Liver (tissue), 3 donors: ENCODE measurements around the gene TIAM2.

Experiments used
- EGR1 ChIP-seq, 2 donors: IDR thresholded peaks; 2 replicates each; pipeline ENCODE4 v1.6.1; 2016 to 2018; ENCODE audit warnings: antibody characterized with exemption in 2 of 2, low read depth in 2 of 2
- GABPA ChIP-seq, 2 donors: IDR thresholded peaks in 1 of 2; conservative IDR thresholded peaks in 1 of 2; 2 replicates each; pipeline ENCODE4 v1.6.1; 2016; ENCODE audit warnings: antibody characterized with exemption in 2 of 2, mild to moderate bottlenecking in 1 of 2, moderate library complexity in 1 of 2
- JUND ChIP-seq, 2 donors: IDR thresholded peaks; 2 replicates each; pipeline ENCODE4 v1.6.1; 2016; ENCODE audit warnings: antibody characterized with exemption in 2 of 2
- NR2F2 ChIP-seq: IDR thresholded peaks from 2 replicates; pipeline ENCODE4 v1.6.1; 2016; ENCODE audit warnings: antibody characterized with exemption
- RAD21 ChIP-seq, 2 donors: IDR thresholded peaks; 2 replicates each; pipeline ENCODE4 v1.6.1; 2016; ENCODE audit warnings: antibody characterized with exemption in 2 of 2, mild to moderate bottlenecking in 2 of 2
- SP1 ChIP-seq: IDR thresholded peaks from 2 replicates; pipeline ENCODE4 v1.6.1; 2018; ENCODE audit warnings: antibody characterized with exemption, mild to moderate bottlenecking
- TF ChIP-seq, protein P1 (sequence below): fragments of 150-350 bp; IDR thresholded peaks from 2 replicates; pipeline ENCODE4 v1.5.1; 2017; ENCODE audit warnings: improper control_type of control experiment, low read depth, low read length; ENCODE audit not compliant: missing input control
- TF ChIP-seq, protein P2 (sequence below): IDR thresholded peaks from 2 replicates; pipeline ENCODE4 v1.6.1; 2016; ENCODE audit warnings: antibody characterized with exemption
- TF ChIP-seq, protein P3 (sequence below): IDR thresholded peaks from 2 replicates; pipeline ENCODE4 v1.6.1; 2016; ENCODE audit warnings: antibody characterized with exemption, mild to moderate bottlenecking
- TF ChIP-seq, protein P4 (sequence below): IDR thresholded peaks from 2 replicates; pipeline ENCODE4 v1.6.1; 2016; ENCODE audit warnings: antibody characterized with exemption
- TF ChIP-seq, protein P5 (sequence below): IDR thresholded peaks from 2 replicates; pipeline ENCODE4 v1.6.1; 2016; ENCODE audit warnings: antibody characterized with exemption
- donor health status: healthy.
- donor health status: healthy.

DNA sequence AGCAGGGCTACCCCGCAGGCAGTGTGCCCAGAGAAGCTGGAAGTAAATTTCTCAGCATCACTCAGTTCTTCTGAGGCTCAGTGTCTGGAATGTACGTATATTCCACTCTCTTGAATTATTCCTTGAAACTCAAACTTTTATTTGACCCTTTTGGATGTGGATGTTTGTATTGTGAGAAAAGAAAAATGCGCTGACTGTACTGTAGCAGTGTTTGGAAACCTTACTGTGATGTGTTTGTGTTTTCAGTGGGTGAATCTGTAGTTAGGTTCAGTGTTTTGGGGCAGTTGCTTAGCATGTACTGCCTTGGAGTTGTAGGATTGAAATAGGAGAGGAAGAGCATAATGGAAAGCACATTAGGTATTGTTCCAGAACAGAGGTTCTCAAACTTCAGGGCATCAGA is 13.5 kb downstream of the TIAM2 start:
- TF ChIP-seq, protein P1, sequence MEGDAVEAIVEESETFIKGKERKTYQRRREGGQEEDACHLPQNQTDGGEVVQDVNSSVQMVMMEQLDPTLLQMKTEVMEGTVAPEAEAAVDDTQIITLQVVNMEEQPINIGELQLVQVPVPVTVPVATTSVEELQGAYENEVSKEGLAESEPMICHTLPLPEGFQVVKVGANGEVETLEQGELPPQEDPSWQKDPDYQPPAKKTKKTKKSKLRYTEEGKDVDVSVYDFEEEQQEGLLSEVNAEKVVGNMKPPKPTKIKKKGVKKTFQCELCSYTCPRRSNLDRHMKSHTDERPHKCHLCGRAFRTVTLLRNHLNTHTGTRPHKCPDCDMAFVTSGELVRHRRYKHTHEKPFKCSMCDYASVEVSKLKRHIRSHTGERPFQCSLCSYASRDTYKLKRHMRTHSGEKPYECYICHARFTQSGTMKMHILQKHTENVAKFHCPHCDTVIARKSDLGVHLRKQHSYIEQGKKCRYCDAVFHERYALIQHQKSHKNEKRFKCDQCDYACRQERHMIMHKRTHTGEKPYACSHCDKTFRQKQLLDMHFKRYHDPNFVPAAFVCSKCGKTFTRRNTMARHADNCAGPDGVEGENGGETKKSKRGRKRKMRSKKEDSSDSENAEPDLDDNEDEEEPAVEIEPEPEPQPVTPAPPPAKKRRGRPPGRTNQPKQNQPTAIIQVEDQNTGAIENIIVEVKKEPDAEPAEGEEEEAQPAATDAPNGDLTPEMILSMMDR = no peak
- no peak for TF ChIP-seq SP1
- TF ChIP-seq, protein P2, sequence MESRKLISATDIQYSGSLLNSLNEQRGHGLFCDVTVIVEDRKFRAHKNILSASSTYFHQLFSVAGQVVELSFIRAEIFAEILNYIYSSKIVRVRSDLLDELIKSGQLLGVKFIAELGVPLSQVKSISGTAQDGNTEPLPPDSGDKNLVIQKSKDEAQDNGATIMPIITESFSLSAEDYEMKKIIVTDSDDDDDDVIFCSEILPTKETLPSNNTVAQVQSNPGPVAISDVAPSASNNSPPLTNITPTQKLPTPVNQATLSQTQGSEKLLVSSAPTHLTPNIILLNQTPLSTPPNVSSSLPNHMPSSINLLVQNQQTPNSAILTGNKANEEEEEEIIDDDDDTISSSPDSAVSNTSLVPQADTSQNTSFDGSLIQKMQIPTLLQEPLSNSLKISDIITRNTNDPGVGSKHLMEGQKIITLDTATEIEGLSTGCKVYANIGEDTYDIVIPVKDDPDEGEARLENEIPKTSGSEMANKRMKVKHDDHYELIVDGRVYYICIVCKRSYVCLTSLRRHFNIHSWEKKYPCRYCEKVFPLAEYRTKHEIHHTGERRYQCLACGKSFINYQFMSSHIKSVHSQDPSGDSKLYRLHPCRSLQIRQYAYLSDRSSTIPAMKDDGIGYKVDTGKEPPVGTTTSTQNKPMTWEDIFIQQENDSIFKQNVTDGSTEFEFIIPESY = no peak
- no peak for TF ChIP-seq JUND (IDR thresholded peaks at IDR 0.05)
- no peak for TF ChIP-seq EGR1 (IDR thresholded peaks at IDR 0.05; ENCODE audit: low read depth in 2 of 2)
- TF ChIP-seq, protein P3, sequence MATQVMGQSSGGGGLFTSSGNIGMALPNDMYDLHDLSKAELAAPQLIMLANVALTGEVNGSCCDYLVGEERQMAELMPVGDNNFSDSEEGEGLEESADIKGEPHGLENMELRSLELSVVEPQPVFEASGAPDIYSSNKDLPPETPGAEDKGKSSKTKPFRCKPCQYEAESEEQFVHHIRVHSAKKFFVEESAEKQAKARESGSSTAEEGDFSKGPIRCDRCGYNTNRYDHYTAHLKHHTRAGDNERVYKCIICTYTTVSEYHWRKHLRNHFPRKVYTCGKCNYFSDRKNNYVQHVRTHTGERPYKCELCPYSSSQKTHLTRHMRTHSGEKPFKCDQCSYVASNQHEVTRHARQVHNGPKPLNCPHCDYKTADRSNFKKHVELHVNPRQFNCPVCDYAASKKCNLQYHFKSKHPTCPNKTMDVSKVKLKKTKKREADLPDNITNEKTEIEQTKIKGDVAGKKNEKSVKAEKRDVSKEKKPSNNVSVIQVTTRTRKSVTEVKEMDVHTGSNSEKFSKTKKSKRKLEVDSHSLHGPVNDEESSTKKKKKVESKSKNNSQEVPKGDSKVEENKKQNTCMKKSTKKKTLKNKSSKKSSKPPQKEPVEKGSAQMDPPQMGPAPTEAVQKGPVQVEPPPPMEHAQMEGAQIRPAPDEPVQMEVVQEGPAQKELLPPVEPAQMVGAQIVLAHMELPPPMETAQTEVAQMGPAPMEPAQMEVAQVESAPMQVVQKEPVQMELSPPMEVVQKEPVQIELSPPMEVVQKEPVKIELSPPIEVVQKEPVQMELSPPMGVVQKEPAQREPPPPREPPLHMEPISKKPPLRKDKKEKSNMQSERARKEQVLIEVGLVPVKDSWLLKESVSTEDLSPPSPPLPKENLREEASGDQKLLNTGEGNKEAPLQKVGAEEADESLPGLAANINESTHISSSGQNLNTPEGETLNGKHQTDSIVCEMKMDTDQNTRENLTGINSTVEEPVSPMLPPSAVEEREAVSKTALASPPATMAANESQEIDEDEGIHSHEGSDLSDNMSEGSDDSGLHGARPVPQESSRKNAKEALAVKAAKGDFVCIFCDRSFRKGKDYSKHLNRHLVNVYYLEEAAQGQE = no peak
- TF ChIP-seq NR2F2 = no peak
- TF ChIP-seq, protein P4, sequence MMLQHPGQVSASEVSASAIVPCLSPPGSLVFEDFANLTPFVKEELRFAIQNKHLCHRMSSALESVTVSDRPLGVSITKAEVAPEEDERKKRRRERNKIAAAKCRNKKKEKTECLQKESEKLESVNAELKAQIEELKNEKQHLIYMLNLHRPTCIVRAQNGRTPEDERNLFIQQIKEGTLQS = no peak
- TF ChIP-seq, protein P5, sequence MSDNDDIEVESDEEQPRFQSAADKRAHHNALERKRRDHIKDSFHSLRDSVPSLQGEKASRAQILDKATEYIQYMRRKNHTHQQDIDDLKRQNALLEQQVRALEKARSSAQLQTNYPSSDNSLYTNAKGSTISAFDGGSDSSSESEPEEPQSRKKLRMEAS = no peak
- TF ChIP-seq GABPA (IDR thresholded peaks at IDR 0.05 in 1 of 2, conservative IDR thresholded peaks at IDR 0.05 in 1 of 2) = no peak
- no peak for TF ChIP-seq RAD21 (IDR thresholded peaks at IDR 0.05)
